HepG2 (cell line): ENCODE results near the gene FRRS1.

Experiments
- CCAR2 ChIP-seq: fragments of 200-400 bp; formaldehyde crosslinking; optimal IDR thresholded peaks from 2 replicates; pipeline ENCODE3; 2018; ENCODE audit warnings: low read depth, mild to moderate bottlenecking, low read length, moderate library complexity
- HNF4G ChIP-seq, 2 experiments: sonication (generic) in 1 of 2; formaldehyde crosslinking in 1 of 2; IDR thresholded peaks; 2 replicates each; pipeline versions ENCODE4 v1.4.0 to v1.6.1; 2011 to 2020; ENCODE audit warnings: borderline replicate concordance in 2 of 2, low read depth in 2 of 2, mild to moderate bottlenecking in 2 of 2, low read length in 1 of 2, missing genetic modification reagents in 1 of 2, moderate library complexity in 1 of 2
- JUNB ChIP-seq: sonication (generic); formaldehyde crosslinking; IDR thresholded peaks from 2 replicates; pipeline ENCODE4 v1.8.0; 2022; ENCODE audit warnings: missing genetic modification reagents, mild to moderate bottlenecking, borderline replicate concordance
- KDM3A ChIP-seq: IDR thresholded peaks from 2 replicates; pipeline ENCODE4 v1.6.1; 2018; ENCODE audit warnings: low read depth, missing compliant biosample characterization
- LBX2 ChIP-seq: sonication (generic); formaldehyde crosslinking; IDR thresholded peaks from 2 replicates; pipeline ENCODE4 v1.5.0; 2020; ENCODE audit warnings: missing genetic modification reagents, mild to moderate bottlenecking, borderline replicate concordance
- MATR3 ChIP-seq: sonication (generic); formaldehyde crosslinking; IDR thresholded peaks from 2 replicates; pipeline ENCODE4 v1.4.0; 2020; ENCODE audit warnings: missing genetic modification reagents
- MED1 ChIP-seq: sonication (generic); formaldehyde crosslinking; IDR thresholded peaks from 2 replicates; pipeline ENCODE4 v1.4.0; 2020; ENCODE audit warnings: missing genetic modification reagents
- MYC ChIP-seq: sonication (generic); formaldehyde crosslinking; IDR thresholded peaks from 2 replicates; pipeline ENCODE4 v1.9.0; 2021; ENCODE audit warnings: missing genetic modification reagents, borderline replicate concordance
- RBAK ChIP-seq: sonication (generic); formaldehyde crosslinking; IDR thresholded peaks from 2 replicates; pipeline ENCODE4 v1.5.1; 2020; ENCODE audit warnings: mild to moderate bottlenecking, missing genetic modification reagents
- ZNF124 ChIP-seq: sonication (generic); formaldehyde crosslinking; IDR thresholded peaks from 2 replicates; pipeline ENCODE4 v1.4.0; 2020; ENCODE audit warnings: missing genetic modification reagents
- ZNF263 ChIP-seq: sonication (generic); formaldehyde crosslinking; IDR thresholded peaks from 2 replicates; pipeline ENCODE4 v1.4.0; 2020; ENCODE audit warnings: missing genetic modification reagents
- ZNF691 ChIP-seq: sonication (generic); formaldehyde crosslinking; IDR thresholded peaks from 2 replicates; pipeline ENCODE4 v1.4.0; 2020; ENCODE audit warnings: missing genetic modification reagents, low read depth, mild to moderate bottlenecking, borderline replicate concordance

- TF ChIP-seq MATR3 (CRISPR knock-in tag) (no peak), ZNF691 (CRISPR knock-in tag) (no peak), JUNB (no peak), CCAR2 (no peak), HNF4G (IDR thresholded peaks at IDR 0.05; ENCODE audit: borderline replicate concordance, low read depth, low read length) (no peak), HNF4G (CRISPR knock-in tag; IDR thresholded peaks at IDR 0.05; ENCODE audit: borderline replicate concordance, low read depth) (no peak), ZNF263 (CRISPR knock-in tag) (no peak), MED1 (CRISPR knock-in tag) (no peak), MYC (CRISPR knock-in tag) (no peak), RBAK (CRISPR knock-in tag) (no peak), KDM3A (CRISPR knock-in tag) (no peak), LBX2 (no peak), ZNF124 (CRISPR knock-in tag) (no peak)
Measured at GRCh38 chr1:99784143-99784542, 17.7 kb upstream of the FRRS1 start.
